ENCODE data around the gene SLAMF1.

- TF ChIP-seq SUZ12 (IDR thresholded peaks at IDR 0.05; ENCODE audit: extremely low read depth, insufficient read depth, insufficient read length) (no peak), YY1 (IDR thresholded peaks at IDR 0.05; ENCODE audit: insufficient read depth, insufficient read length) (no peak), ZNF274 (IDR thresholded peaks at IDR 0.05; ENCODE audit: low read depth, low read length) (no peak)
Measured at GRCh38 chr1:160565564-160565963, 81.3 kb downstream of the SLAMF1 start.

All from NT2/D1 (cell line).